Nephron progenitor cell (in vitro differentiated cells): Measurements from ENCODE around the gene ACP2.

Experiments used
- DNase-seq: peaks from one replicate; pipeline ENCODE4 v3.0.0; 2021
- H3K27ac Mint-ChIP-seq: 2 replicates; pipeline ENCODE4 v1.8.0; 2021; ENCODE audit warnings: mild to moderate bottlenecking, moderate library complexity, mixed read lengths
- H3K27me3 Mint-ChIP-seq: 2 replicates; pipeline ENCODE4 v1.8.0; 2021; ENCODE audit warnings: mild to moderate bottlenecking, low read depth, mixed read lengths; ENCODE audit not compliant: poor library complexity
- H3K36me3 Mint-ChIP-seq: 2 replicates; pipeline ENCODE4 v1.8.0; 2021; ENCODE audit warnings: low read depth, mixed read lengths
- H3K4me1 Mint-ChIP-seq: 2 replicates; pipeline ENCODE4 v1.8.0; 2021; ENCODE audit warnings: mixed read lengths
- H3K4me3 Mint-ChIP-seq: 2 replicates; pipeline ENCODE4 v1.8.0; 2021; ENCODE audit warnings: mild to moderate bottlenecking, moderate library complexity, mixed read lengths
- H3K9me3 Mint-ChIP-seq: 2 replicates; pipeline ENCODE4 v1.8.0; 2021; ENCODE audit warnings: mild to moderate bottlenecking, moderate library complexity, mixed read lengths
- CTCF ChIP-seq: fragments of 200-600 bp; sonication (generic); IDR thresholded peaks from 2 replicates; pipeline ENCODE4 v1.5.0; 2021; ENCODE audit warnings: antibody characterized with exemption

The ACP2 gene

GRCh38 chr11:47253660-47254059 lies 5.0 kb upstream of the ACP2 start:
- no peak for TF ChIP-seq CTCF
- peak overlapping the region; percentile 99 for H3K27ac Mint-ChIP-seq
- no peak for DNase-seq
- peaks cover 7% of the 10 kb centered on the region for H3K27me3 Mint-ChIP-seq
- H3K36me3 Mint-ChIP-seq, result no peaks in the 10 kb centered on the region
- H3K4me3 Mint-ChIP-seq, result peak overlapping the region; percentile 39
- H3K4me1 Mint-ChIP-seq, result peaks cover 66% of the 10 kb centered on the region
- no peaks in the 10 kb centered on the region for H3K9me3 Mint-ChIP-seq

- TF ChIP-seq CTCF, result no peak
- no peak overlapping the region for H3K4me3 Mint-ChIP-seq
- DNase-seq, result no peak
- H3K27me3 Mint-ChIP-seq, result peaks cover 7% of the 10 kb centered on the region
- H3K9me3 Mint-ChIP-seq, result no peaks in the 10 kb centered on the region
- peaks cover 69% of the 10 kb centered on the region for H3K4me1 Mint-ChIP-seq
- peaks cover 4% of the 10 kb centered on the region for H3K36me3 Mint-ChIP-seq
- H3K27ac Mint-ChIP-seq, result no peak overlapping the region
Observed at GRCh38 chr11:47251751-47252150, 3.1 kb upstream of the ACP2 start.

GRCh38 chr11:47249378-47249715 lies 733 bp upstream of the ACP2 start:
- Mint-ChIP-seq H3K36me3 (peaks cover 15% of the 10 kb centered on the region), H3K4me3 (peak overlapping the region; percentile 99), H3K4me1 (peaks cover 49% of the 10 kb centered on the region), H3K27me3 (peaks cover 4% of the 10 kb centered on the region), H3K9me3 (no peaks in the 10 kb centered on the region), H3K27ac (peak overlapping the region; percentile 100)
- no peak for TF ChIP-seq CTCF
- DNase-seq, result no peak

- TF ChIP-seq CTCF, result no peak
- peaks cover 4% of the 10 kb centered on the region for H3K27me3 Mint-ChIP-seq
- peaks cover 23% of the 10 kb centered on the region for H3K36me3 Mint-ChIP-seq
- H3K4me1 Mint-ChIP-seq, result peaks cover 39% of the 10 kb centered on the region
- H3K9me3 Mint-ChIP-seq, result no peaks in the 10 kb centered on the region
- peak overlapping the region; percentile 99 for H3K4me3 Mint-ChIP-seq
- no peak for DNase-seq
- H3K27ac Mint-ChIP-seq, result peak overlapping the region; percentile 100
Observed at GRCh38 chr11:47248304-47248663, 330 bp downstream of the ACP2 start.

- H3K9me3 Mint-ChIP-seq, result no peaks in the 10 kb centered on the region
- peaks cover 35% of the 10 kb centered on the region for H3K4me1 Mint-ChIP-seq
- no peak for DNase-seq
- peak overlapping the region; percentile 99 for H3K4me3 Mint-ChIP-seq
- H3K27ac Mint-ChIP-seq, result no peak overlapping the region
- peaks cover 27% of the 10 kb centered on the region for H3K36me3 Mint-ChIP-seq
- TF ChIP-seq CTCF, result no peak
- H3K27me3 Mint-ChIP-seq, result peaks cover 4% of the 10 kb centered on the region
Observed at GRCh38 chr11:47247502-47247901, 1.1 kb downstream of the ACP2 start.

GRCh38 chr11:47245611-47246357 lies 2.8 kb downstream of the ACP2 start:
- no peaks in the 10 kb centered on the region for H3K27me3 Mint-ChIP-seq
- no peak overlapping the region for H3K27ac Mint-ChIP-seq
- H3K4me1 Mint-ChIP-seq, result peaks cover 29% of the 10 kb centered on the region
- H3K36me3 Mint-ChIP-seq, result peaks cover 42% of the 10 kb centered on the region
- no peaks in the 10 kb centered on the region for H3K9me3 Mint-ChIP-seq
- no peak for DNase-seq
- TF ChIP-seq CTCF, result no peak
- H3K4me3 Mint-ChIP-seq, result no peak overlapping the region
